GM13977 (cell line): ENCODE results near the gene CDK4.

ENCODE experiments used
- DNase-seq: peaks from one replicate; pipeline ENCODE4 v3.0.0; 2012; ENCODE audit warnings: low spot score
- CTCF ChIP-seq: IDR thresholded peaks from 2 replicates; pipeline ENCODE4 v1.5.1; 2012; ENCODE audit warnings: mild to moderate bottlenecking, control low read depth; ENCODE audit not compliant: insufficient read depth; ENCODE audit errors: extremely low read depth, missing control alignments
- in situ Hi-C: fragments of 300-500 bp; cut with MboI; formaldehyde crosslinking; loops from one replicate; pipeline ENCODE4 v1.12.0; 2022; ENCODE audit warnings: low sequenced_read_pairs, low pct_unique_long_range_greater_than_20kb, mixed read lengths, inconsistent platforms; ENCODE audit not compliant: unreplicated experiment

Gene CDK4

GRCh38 chr12:57700317-57700716, 51.8 kb downstream of the CDK4 start:
- TF ChIP-seq CTCF: no peak
- DNase-seq: no peak
- in situ Hi-C loops: no loop called here

- no peak for TF ChIP-seq CTCF
- in situ Hi-C loops: no loop called here
- no peak for DNase-seq
Measured at GRCh38 chr12:57698414-57698813, 53.7 kb downstream of the CDK4 start.
